Upper lobe of right lung (tissue), 1 donor: ENCODE results near the gene DLL4. TPM values are rescaled to one million over a fixed set of nuclear protein-coding genes. Genes with fewer than 3 reads are reported as not detected.

ENCODE experiments used
- ATAC-seq: fragments of 200-7000 bp; cut with Tn5 transposase; one replicate; pipeline ENCODE4 v1.9.1; 2020; ENCODE audit warnings: mild to moderate bottlenecking, moderate library complexity
- DNase-seq: peaks from one replicate; pipeline ENCODE4 v3.0.0-alpha.2; 2020
- H3K27ac ChIP-seq: fragments of 200-600 bp; one replicate; pipeline ENCODE4 v1.8.0; 2022
- H3K27me3 ChIP-seq: fragments of 200-600 bp; one replicate; pipeline ENCODE4 v1.8.0; 2022; ENCODE audit warnings: mild to moderate bottlenecking
- H3K36me3 ChIP-seq: fragments of 200-600 bp; one replicate; pipeline ENCODE4 v1.8.0; 2022
- H3K4me1 ChIP-seq: fragments of 200-600 bp; one replicate; pipeline ENCODE4 v1.8.0; 2022
- H3K4me3 ChIP-seq: fragments of 200-600 bp; one replicate; pipeline ENCODE4 v1.8.0; 2022; ENCODE audit warnings: mild to moderate bottlenecking
- H3K9me3 ChIP-seq: fragments of 200-600 bp; one replicate; pipeline ENCODE4 v1.8.0; 2022
- intact Hi-C: fragments of 100-400 bp; cut with DNase I; formaldehyde crosslinking; loops from one replicate; pipeline ENCODE4 v1.11.0; 2022
- total RNA-seq: library from RNA; stranded (reverse); fragmentation: NEBNext Ultra II Directional; extraction: Animal tissue kit (Norgen Biotek cat#: 25700); gene quantifications from one replicate; pipeline ENCODE4 v1.2.1, GENCODE V29; 2021
- TF ChIP-seq, protein P1 (sequence below): fragments of 200-600 bp; IDR thresholded peaks from one replicate; pipeline ENCODE4 v1.8.0; 2022; ENCODE audit warnings: antibody characterized with exemption
- donor health status: DM: no; HTN: yes; CAD: no; lungs with severe emphysema.

DLL4 gene
- total RNA-seq, 1 donor from 2014 or later = 22.0 TPM

DNA sequence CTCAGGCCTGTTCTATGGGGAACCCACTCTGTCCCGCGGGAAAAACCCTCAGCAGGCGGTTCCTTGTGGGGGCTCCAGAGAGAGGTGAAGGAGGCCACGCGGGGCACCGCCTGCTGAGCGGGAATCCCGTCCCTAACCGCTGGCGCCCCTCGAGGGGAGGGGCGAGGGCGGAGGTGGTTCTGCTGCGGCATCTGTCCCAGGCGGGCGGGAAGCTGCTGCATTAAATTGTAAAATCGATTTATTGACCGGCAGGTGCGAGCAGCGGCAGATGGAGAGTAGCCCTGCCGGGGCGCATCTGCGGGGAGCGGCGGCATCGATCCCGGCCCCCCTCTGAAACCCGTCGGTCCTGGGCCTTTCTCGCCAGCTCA lies 3.7 kb upstream of the DLL4 start:
- Histone ChIP-seq H3K36me3 (no peaks in the 10 kb centered on the region), H3K27me3 (peaks cover 44% of the 10 kb centered on the region), H3K27ac (no peak overlapping the region), H3K4me3 (no peak overlapping the region), H3K4me1 (peaks cover 45% of the 10 kb centered on the region), H3K9me3 (no peaks in the 10 kb centered on the region)
- TF ChIP-seq, protein P1, sequence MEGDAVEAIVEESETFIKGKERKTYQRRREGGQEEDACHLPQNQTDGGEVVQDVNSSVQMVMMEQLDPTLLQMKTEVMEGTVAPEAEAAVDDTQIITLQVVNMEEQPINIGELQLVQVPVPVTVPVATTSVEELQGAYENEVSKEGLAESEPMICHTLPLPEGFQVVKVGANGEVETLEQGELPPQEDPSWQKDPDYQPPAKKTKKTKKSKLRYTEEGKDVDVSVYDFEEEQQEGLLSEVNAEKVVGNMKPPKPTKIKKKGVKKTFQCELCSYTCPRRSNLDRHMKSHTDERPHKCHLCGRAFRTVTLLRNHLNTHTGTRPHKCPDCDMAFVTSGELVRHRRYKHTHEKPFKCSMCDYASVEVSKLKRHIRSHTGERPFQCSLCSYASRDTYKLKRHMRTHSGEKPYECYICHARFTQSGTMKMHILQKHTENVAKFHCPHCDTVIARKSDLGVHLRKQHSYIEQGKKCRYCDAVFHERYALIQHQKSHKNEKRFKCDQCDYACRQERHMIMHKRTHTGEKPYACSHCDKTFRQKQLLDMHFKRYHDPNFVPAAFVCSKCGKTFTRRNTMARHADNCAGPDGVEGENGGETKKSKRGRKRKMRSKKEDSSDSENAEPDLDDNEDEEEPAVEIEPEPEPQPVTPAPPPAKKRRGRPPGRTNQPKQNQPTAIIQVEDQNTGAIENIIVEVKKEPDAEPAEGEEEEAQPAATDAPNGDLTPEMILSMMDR = no peak
- no peak for ATAC-seq
- no peak for DNase-seq
- intact Hi-C loops = no loop called here

DNA sequence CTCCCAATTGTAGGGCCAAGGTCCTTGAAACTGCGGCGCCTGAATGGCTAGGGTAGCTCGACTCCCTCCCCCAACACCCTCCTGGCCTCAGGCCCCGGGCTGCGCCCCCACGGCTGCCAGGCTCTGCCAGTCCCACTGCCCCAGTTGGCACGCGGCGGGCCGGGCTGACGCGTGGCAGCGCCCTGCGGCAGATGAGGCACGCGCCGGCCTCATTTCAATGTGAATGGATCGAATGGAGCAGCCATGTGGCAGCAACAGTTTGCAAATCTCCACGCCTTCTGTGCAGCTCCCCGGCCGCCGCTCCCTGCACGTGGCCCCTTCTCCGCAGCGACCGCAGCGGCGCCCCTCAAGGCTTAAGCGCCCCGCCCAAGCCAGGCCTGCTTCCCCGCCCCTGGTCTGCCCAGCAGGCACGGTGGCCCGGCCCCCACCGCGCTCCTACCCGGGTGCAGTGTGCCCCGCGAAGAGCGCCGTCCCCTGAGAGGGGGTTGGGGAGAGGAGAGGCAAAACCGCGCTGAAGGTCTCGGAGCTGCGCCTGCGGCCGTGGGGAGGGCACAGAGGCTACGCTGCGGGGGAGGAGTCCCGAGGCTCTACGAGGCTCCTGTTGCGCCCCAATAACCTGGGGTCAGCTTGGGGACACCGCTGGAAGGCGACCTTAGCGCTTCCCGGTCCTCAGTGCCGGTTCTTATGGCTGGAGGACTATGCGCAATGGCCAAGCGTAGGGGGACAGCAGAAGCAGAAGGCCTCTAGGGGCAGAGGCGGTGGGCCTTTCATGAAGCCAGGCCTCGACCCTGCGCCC lies 3.1 kb upstream of the DLL4 start:
- DNase-seq = no peak
- peaks cover 51% of the 10 kb centered on the region for H3K4me1 ChIP-seq

DNA sequence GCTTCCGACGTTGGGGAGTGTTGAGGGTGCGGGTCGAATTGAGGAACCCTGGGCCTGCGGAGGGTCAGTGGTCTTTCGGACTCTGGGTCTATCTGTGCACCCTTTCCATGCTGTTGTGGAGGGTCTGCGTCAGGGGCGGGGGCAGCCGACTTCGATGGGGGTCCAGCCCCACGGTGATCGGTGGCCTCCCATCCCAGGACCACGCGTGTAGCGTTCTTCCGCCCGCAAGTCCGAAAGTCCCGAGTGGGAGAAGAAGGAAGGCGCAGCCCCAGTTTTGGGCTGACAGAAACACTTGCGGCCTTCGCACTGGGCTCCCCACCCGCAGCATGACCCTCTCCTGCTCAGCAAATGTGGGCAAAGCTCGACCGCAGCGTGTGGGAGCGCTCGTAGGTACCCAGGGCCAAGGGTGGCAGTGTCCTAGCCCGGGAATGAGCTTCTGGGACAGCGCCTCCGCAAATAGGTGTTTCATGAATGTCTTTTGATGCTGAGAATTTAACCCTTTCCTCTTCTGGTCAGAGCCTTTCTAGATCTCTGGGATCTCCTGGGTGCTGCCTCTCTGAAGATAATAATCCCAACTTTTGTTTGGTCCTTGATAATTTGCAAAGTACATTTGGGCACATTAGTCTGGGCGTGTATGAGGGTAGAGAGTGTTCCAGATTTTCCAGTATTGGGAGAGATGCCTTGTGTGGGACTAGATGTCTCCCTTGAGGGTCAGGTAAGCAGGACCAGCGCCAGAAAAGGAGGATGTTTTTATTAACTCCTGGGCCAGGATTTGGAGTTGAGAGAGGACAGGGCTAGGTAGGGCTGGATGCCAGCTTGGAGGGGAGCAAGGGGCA lies 2.3 kb upstream of the DLL4 start:
- Histone ChIP-seq H3K27me3 (peaks cover 53% of the 10 kb centered on the region), H3K4me3 (peak overlapping the region; percentile 25), H3K27ac (no peak overlapping the region), H3K36me3 (no peaks in the 10 kb centered on the region), H3K9me3 (no peaks in the 10 kb centered on the region), H3K4me1 (peaks cover 53% of the 10 kb centered on the region)
- TF ChIP-seq, protein P1 = no peak
- intact Hi-C loops = no loop called here
- ATAC-seq = no peak
- no peak for DNase-seq

More for the DNA sequence above, 3.1 kb upstream of the DLL4 start:
- Histone ChIP-seq H3K9me3 (no peaks in the 10 kb centered on the region), H3K4me3 (peak overlapping the region; percentile 25), H3K27me3 (peaks cover 44% of the 10 kb centered on the region), H3K27ac (no peak overlapping the region), H3K36me3 (no peaks in the 10 kb centered on the region)
- intact Hi-C loops = no loop called here
- no peak for ATAC-seq
- TF ChIP-seq, protein P1 = no peak

DNA sequence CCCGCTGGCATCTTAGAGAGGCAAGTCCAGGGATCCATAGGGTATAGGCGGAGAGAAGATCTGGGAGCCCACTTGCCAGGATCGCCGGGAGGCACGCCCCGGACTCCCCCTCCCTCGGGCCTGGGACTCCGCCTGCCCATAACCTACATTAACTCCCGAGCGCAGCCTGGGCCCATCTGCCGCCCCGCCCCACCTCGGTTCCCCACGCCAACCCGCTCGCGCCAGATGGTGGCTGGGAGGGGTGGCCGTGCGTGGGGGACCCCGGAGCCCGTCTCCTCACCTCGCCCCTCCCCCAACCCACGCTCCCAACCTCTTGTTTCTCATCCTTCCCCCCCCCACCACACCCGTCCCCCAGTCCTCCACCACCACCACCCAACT lies 1.7 kb upstream of the DLL4 start:
- ATAC-seq (no peak), DNase-seq (no peak)
- intact Hi-C loops = no loop called here
- H3K9me3 ChIP-seq = no peaks in the 10 kb centered on the region
- no peak overlapping the region for H3K27ac ChIP-seq
- peak overlapping the region; percentile 63 for H3K4me3 ChIP-seq
- peaks cover 53% of the 10 kb centered on the region for H3K4me1 ChIP-seq
- no peaks in the 10 kb centered on the region for H3K36me3 ChIP-seq
- TF ChIP-seq, protein P1 = no peak
- peaks cover 57% of the 10 kb centered on the region for H3K27me3 ChIP-seq

DNA sequence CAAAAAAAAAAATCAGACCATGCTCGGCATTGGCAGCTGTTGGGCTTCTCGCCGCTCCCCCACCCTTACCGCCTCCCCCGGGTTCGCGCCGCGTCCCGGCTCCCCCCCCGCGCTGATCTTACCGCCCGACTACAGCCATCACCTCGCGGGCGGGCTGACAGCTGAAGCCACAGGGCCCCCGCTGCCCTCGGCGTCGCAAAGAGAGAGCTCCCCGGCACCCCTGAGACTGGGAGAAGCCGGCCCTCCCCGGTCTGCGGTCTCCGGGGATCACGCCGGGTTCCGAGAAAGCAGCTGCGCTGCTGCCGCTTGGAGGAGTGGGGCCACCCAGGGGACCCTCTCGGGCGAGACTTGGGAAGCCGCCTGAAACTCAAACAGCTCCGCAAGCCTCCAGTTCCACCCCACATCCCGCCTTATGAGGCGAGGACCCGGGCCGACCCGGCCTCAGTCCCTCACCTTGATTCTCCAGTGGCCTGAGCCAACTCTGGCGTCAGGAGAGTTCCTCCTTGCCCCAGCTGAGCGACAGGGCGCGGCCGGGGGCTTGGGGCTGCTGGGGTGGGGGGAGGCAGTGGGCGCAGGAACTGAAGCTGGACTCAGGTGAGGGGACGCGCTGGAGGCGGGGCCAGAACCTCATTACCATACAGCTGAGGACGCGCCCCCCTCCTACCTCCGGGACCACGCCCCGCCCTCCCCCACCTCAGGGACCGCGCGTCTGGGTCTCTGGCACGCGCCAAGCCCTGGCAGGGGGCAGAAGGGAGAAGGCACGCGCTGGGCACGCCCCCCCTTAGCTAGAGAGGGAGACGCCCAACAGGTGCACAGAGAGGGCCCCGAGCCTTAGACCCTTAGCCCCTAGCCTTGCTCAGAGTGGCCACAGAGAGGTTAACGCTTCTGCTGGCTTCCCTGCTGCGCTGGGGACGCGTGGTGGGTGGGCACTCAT lies 1.0 kb upstream of the DLL4 start:
- DNase-seq (no peak), ATAC-seq (no peak)
- H3K27me3 ChIP-seq = peaks cover 57% of the 10 kb centered on the region
- intact Hi-C loops = no loop called here
- TF ChIP-seq, protein P1 = no peak
- H3K4me3 ChIP-seq = peak overlapping the region; percentile 63
- no peak overlapping the region for H3K27ac ChIP-seq
- no peaks in the 10 kb centered on the region for H3K36me3 ChIP-seq
- H3K4me1 ChIP-seq = peaks cover 55% of the 10 kb centered on the region
- no peaks in the 10 kb centered on the region for H3K9me3 ChIP-seq
